Vagina (tissue), 2 donors: ENCODE data around the gene MTERF4.

Experiments
- POLR2A ChIP-seq, 2 donors: fragments of 450-650 bp; IDR thresholded peaks; one replicate each; pipeline ENCODE4 v1.6.1; 2017; ENCODE audit warnings: antibody characterized with exemption in 2 of 2, mild to moderate bottlenecking in 2 of 2, moderate library complexity in 2 of 2
- TF ChIP-seq, protein P1 (sequence below), 3 experiments: fragments of 450-650 bp in 2 of 3; fragments of 200-600 bp in 1 of 3; sonication (generic) in 1 of 3; IDR thresholded peaks; one replicate each; pipeline ENCODE4 v1.5.1; 2017 to 2019; ENCODE audit warnings: antibody characterized with exemption in 3 of 3, mild to moderate bottlenecking in 2 of 3, moderate library complexity in 2 of 3

DNA sequence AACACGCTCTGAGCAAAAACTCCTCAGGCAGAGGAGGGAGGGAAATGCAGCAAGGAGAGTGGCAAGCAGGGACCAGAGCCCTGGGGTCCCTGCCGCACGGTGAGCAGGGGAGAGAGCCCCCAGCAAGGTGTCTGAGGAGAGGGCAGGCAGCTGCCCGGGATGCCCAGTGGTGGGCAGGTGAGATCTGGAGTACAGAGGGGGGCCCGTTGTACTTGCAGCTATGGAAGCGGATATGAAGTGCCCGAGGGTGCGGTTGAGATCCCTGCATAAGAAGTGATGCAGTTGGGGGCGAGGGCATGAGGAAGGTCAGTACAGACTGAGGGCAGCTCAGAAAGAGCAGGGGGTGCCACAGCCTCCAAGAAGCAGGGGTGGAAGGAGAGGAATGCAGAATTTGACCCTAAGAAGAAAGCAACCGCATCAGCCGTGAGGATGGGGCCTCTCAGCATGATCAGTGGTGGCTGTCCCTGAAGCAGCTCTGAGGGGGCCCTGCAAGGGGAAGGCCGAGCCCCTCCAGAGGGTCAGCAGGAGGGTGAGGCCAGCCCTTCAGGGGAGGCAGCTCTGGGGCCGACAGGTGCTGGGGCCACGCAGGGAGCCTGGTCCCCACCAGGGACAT, 29.4 kb downstream of the MTERF4 start:
- no peak for TF ChIP-seq POLR2A (IDR thresholded peaks at IDR 0.05)
- TF ChIP-seq, protein P1, sequence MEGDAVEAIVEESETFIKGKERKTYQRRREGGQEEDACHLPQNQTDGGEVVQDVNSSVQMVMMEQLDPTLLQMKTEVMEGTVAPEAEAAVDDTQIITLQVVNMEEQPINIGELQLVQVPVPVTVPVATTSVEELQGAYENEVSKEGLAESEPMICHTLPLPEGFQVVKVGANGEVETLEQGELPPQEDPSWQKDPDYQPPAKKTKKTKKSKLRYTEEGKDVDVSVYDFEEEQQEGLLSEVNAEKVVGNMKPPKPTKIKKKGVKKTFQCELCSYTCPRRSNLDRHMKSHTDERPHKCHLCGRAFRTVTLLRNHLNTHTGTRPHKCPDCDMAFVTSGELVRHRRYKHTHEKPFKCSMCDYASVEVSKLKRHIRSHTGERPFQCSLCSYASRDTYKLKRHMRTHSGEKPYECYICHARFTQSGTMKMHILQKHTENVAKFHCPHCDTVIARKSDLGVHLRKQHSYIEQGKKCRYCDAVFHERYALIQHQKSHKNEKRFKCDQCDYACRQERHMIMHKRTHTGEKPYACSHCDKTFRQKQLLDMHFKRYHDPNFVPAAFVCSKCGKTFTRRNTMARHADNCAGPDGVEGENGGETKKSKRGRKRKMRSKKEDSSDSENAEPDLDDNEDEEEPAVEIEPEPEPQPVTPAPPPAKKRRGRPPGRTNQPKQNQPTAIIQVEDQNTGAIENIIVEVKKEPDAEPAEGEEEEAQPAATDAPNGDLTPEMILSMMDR (IDR thresholded peaks at IDR 0.05): no peak
